ENCODE data around the gene RSRC1.
"Not testable (repeated sequence)": the region's sequence is repeated elsewhere in the genome, so short reads cannot be mapped to it uniquely, and the experiment has no call there.

The RSRC1 gene

DNA sequence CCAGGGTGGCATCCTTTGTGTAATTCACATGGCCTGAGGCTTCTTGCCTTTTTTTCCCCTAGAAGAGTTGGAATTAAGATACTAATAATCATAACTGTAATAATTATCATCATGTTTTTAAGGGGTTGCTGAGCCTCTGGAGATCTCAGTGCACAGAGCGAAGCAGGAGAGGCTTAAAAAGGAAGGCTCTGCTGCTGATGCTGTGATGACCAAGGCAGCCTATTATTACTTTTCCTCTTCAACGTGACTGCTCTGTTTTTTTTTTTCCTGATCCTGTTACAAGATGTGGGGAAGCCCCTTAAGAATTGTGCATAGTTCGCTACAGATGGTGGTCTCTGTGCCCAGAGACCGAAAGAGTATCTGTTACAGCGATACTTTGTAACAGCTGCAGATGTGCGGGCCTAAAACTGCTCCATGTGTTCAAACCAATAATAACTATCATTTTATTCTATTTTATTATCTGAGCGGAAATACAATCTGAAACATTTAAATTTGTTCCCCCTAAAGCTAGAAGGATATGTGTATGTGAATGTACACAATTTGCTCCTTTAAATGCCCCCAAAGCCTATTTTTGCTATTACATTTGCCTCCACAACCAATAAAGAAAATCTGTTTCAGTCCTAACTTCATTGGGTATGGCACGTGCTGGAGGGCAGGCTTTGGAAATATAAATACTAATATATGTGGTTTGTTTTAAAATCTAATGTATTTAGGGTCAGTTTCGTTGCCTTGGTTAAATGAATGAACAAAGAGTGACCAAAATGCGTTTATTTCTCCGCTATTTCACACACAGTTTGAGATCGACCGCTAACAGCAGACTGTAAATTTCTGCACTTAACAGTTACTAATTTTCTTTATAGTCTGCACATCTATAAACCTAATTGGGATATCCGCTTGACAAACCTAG is 8.3 kb upstream of the RSRC1 start:
- DNase-seq (ENCODE audit: low read depth): no peak

DNA sequence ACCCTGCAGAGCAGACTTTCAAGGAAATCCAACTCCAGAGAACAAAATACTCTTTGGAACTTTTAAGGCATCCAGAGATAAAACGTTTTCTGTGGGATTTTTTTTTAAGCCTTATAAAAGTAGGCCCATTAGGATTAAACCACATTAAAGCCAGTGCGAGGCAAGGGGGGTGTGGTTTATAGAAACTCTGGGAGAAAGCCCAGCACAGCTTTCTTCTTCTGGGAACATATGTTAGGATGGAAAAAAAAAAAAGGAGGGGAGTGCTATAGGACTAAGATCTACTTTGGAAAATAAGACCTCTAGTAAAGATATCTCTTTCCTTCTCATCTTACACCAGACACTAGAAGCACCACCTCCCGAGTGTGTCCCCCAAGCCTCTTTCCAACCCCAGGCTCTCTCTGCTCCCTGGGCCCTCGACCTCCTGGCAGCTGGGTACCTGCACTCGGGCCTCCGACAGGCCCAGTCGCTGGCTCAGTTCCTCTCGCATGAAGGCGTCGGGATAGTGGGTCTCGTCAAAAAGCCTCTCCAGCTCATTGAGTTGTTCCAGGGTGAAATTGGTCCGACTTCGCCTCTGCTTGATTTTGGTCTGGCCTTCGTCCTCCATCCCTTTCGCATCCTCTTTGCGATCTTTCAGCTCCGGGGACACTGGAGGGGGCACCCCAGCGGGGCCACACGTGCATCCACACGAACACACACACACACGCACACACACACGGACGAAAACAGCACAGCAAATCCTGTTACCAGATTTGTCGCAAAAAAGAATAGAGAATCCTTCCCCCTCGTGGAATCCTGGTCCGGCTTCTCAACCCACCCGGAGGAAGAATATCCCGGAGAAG is 7.4 kb upstream of the RSRC1 start:
- DNase-seq (ENCODE audit: low read depth): no peak

DNA sequence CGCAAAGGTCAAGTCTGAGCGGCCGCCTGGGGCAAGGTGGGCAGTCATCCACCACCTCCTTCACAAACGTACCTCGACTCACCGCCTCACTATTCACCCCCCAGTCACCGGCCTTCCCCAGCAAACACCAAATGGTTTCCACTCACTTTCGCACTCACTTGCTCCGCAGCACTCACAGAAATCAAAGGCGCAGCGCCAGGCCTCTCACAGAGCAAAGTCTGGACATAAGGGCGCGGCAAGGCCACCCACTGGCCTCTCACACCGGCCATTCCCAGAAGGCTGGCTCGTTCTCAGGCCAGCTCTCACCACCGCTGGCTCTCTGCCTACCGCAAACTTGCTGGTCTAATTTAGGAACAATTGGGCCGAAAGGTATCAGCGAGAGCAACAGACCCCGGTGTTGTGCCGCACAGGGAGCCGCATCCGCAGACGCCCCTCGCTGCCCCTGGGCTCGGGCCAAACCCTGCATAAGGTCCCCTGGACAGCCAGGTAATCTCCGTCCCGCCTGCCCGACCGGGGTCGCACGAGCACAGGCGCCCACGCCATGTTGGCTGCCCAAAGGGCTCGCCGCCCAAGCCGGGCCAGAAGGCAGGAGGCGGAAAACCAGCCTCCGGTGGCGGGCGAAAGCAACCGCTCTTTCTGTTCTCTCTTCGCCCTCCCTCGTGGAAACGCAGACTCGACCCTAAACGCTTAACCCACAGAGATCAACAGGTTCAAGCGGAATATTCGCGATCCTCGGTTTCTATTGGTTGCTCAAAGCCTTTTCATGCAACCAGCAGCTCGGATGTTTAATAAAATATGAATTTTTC is 6.6 kb upstream of the RSRC1 start:
- DNase-seq (ENCODE audit: low read depth): no peak

DNA sequence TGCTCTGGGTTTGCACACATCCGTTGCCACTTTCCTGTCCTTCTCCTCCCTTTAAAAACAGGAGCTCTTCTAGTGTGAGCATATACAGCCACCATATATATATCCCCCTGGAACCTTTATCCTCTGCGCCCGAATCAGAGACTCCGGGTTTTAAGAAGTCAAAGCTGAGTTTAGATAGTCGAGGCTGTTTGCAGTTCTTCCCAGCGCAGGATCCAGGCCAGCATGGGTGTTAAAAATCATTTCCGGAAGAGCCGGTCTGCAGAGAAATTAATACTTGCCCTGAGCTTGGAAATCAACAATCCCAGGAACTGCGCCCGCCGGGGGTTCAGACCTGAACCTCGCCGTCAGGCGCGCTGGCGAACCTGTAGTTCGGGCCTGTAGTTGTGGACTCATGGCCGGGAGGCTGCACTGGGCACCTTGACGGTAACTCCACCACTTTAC is 6.0 kb upstream of the RSRC1 start:
- no peak for DNase-seq (ENCODE audit: low read depth)

DNA sequence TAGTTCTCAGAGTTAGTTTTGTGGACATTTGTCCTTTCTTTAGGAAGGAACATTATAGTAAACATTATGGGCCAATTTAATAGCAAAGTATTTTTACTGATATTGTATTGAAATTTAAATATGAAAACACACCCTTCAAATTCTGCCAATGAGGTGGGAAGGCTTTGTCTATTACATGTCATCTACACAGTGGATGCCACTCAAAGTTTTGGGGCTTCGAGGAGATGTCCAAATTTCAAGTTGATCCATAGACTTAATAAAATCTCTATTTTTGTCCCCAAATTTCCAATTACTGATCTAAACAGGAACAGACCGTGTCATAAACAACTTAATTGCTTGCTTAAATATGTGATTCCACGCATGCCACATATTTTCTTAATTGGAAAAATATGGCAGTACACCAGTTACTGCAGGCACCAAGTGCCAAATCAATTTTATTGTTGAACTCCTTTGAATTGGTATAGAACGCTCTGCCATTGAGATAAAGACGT is 5.4 kb upstream of the RSRC1 start:
- DNase-seq (ENCODE audit: low read depth): no peak

DNA sequence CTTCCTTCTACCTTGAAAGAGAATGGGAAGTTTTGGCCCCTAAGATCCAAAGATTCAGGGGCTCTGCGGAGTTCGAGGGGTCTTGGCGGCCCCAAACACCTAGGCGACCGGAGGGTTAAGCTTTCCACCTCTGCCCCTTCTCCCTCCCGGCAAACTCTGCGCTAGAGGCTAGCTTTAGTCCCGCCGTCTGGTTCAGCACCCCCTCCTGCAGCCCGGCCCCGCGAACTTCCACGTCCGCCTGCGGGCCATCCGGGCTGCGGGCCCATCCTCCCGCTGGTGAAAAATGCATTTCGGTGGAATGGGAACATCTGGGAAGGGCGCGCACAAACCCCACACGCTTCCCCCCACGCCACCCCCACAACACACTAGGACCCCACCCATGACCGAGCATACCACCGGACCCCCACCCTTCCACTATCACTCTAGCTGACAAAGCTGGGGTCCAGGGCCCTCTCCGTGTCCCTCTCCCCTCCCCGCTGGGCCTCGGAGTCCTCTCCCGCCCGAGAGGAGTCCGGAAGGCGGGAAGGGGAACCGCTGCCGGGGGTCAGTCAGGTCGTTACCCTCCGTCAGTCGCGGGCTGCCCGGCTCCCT is 4.7 kb upstream of the RSRC1 start:
- DNase-seq (ENCODE audit: low read depth): no peak

DNA sequence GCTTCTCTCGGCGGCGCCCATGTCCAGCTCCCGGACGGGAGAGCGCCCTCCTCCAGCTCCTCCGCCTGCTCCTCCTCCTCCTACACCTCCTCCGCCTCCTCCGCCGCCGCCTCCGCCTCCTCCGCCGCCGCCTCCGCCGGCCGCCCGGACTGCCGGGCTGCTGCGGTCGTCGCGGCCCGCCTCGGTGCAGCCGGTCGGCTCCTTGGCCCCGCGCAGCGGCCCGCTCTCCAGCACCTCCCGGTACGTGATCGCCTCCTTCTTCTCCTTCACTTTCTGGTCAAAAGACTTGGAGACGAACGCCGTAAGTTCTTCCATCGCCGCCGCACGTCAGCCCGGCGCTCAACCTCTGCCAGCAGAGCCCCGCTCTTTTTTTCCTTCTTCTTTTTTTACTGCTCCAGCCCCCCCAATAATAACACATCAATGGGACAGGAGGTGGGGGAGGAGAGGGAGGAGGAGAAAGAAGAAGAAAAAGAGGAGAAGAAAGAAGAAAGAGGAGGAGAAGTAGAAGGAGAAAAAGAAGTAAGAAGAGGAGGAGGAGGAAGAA is 4.1 kb upstream of the RSRC1 start:
- DNase-seq (ENCODE audit: low read depth): no peak

DNA sequence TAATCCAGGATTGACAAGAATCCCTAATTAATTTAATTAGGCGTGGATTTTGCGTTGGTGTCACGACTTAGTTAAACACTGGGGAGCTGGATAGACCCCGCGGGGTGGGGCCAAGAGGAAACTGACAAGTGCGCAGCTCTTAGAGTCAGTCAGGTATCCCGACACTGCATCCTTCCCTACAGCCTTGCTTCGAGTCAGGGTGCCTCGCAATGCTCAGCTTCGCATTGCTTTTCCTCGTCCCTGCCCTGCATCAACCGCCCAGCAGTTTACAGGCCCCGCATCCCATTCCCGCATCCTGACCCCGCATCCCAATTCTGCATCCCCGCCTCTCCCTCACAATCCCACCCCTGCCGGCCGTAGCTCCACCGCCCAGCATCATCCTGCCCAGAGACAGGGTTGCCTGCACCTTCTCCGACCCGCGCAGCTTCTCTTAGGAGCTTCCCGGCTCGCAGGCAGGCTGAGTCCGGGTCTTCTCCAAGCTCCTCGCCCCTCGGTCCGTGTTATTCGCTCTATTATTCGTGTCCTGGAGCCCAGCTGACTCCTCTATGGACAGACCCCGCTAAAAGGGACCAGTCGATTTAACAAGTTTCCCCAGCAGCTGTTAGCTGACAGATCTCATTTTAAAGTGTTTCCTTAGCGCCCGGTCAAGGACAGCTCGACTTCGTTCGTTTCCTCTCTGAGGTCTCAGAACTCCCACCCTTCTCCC is 3.0 kb upstream of the RSRC1 start:
- no peak for DNase-seq (ENCODE audit: low read depth)

DNA sequence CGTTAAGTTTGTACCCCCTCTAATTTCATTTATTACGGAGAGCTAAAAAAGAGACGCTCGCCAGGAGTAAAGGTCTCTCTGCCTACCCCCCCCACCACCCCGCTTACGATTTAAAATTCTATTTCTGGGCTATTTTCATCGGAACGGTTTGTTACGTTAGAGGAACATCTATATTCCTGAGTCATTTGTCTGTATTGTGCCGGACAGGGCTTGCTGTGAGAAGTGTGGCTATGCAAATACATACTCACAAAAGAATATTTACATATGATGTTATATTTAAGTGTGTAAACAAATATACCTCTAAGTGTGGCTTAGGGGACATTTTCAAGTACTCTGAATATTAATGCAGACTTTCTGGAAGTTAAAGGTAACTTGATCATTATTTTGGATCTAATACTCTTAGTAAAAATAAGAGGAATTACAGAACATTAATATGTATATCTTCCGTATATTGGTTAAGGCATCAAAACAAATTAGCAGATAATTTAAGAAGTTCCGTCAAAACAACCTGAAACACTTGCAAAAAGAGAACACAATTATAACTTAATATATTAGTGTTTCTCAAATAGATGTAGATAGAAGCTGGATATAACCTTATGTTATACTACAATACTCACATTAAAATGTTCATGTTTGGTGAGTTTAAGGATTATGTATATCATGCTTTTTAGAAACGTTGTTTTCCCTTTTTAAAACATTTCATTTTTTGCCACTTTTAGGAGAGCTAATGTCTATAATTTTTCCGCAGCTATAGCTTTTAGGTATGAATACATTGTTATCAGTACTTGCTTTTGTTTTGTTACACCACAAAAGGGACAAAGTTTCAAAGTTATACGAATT is 2.1 kb upstream of the RSRC1 start:
- DNase-seq (ENCODE audit: low read depth): no peak

DNA sequence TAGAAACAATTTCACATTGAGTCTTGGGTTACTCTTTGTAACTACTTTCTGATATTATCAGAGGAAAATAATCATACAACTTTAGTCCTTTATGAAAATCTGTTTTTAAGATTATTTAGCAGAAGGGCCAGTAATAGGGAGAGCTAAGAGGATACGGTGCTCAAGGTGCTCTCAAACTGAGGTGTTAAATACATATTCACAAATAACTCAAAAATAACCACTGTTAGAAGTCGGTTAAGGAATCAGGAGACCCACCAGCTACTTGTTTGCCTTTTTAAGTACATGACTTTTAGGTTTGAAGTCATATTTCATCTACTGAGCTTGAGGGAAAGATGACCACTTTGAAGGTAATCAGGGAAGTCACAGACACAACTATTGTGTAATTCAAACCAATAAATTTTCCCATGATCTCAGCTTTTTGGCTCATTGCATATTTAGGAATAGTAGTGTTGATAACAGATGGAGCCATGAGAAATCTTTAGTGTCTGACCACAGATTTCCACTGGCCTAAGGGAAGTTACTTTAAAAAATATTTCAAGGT is 1.4 kb upstream of the RSRC1 start:
- DNase-seq (ENCODE audit: low read depth): no peak

DNA sequence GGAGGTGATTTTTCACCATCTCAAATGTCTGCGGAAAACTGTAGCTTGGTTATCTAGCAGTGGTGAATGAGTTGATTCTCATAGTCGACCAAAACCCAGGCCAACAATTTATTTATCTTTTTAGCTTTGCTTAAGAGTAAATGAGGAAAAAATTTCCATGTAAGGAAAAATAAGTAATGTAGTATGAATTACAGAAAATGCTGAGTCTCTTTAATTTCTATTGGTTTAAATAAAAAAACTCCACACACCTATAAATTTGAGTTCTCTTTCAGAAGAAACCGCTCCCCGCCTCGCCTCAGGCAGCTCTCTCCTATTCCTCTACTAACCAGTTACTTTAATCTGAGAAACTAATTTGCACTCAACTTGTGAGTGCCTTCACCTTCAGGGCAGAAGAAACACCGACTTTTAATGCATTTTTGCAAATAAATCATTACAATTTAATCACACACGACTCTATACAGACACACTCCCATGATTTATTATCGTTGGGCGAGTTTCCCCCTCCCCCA is 540 bp upstream of the RSRC1 start:
- DNase-seq (ENCODE audit: low read depth): no peak

DNA sequence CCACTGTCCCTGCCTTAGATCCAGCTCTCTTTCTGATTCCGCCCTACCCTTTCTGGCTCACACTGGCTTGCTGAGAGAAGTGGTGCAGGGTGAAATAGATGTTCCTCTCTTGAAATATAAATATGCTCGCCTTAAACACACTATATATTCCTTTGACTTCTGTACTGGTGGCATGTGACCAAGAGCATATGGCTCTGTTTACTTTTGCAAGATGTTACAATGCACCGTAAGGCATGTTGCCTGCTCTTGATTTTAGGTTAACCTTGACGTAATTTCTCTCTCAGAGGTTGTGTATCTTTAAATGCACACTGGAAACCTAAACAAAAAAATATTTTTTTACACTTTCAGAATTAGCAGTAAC is 749 bp downstream of the RSRC1 start:
- DNase-seq (ENCODE audit: low read depth): no peak

DNA sequence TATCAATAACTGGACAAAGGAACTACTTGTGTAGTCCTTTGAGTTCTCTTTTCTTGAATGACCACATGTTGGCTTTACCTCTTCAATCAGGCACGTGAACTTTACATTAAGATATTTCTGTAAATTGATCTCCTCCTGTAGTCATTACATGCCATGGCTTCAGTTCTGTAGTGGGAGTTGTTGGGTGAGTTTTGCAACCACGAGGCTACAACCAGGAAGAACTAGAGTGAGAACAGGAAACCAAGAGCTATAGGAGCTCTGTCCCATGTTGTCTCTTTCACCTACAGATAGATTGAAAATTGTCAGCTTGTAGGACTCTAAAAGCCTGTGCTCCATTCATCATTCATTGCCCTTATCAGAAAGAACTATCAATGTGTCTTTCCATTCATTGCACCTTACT is 2.0 kb downstream of the RSRC1 start:
- DNase-seq (ENCODE audit: low read depth): no peak

DNA sequence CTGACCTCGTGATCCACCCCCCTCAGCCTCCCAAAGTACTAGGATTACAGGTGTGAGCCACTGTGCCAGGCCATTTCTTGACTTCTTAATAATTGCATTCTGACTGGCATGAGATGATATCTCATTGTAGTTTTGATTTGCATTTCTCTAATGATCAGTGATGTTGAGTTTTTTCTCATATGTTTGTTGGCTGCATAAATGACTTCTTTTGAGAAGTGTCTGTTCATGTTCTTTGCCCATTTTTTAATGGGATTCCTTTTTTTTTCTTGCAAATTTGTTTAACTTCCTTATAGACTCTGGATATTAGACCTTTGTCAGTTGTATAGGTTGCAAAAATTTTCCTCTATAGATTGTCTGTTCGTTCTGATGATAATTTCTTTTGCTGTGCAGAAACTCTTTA is 3.7 kb downstream of the RSRC1 start:
- DNase-seq (ENCODE audit: low read depth): not testable (repeated sequence)

DNA sequence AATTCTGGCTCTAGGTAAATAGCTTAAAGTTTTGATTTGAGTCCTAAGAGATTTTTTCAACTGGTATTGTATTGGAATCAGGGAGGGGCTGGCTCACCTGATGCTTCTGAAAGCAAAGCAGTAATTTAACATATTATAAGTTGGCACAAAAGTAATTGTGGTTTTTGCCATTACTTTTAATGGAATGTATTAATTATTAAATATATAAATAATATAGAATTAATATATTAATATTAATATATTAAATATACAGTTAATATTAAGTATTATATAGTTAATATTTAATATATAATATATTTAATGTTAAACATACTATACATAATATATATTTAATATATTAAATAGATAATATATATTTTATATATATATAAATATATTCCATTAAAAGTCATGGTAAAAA is 10.4 kb downstream of the RSRC1 start:
- DNase-seq (ENCODE audit: low read depth): no peak

DNA sequence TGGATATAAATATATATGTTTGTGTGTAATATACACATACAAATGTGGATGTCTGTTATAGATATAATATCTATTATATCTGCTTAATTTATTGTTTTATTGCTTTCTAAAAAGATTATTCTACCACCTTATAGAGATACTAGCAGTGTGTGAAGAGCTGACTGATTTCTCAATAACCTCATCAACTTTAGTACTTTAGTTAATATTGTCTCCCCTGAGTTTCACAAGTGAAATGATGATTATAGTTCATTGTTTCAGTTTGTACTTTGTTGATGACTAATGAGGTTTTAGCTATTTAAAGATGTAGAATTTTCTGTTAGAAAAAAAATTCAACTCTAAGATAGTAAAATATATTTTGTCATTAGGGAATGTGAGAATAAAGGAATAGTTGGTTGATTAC is 11.4 kb downstream of the RSRC1 start:
- DNase-seq (ENCODE audit: low read depth): no peak

DNA sequence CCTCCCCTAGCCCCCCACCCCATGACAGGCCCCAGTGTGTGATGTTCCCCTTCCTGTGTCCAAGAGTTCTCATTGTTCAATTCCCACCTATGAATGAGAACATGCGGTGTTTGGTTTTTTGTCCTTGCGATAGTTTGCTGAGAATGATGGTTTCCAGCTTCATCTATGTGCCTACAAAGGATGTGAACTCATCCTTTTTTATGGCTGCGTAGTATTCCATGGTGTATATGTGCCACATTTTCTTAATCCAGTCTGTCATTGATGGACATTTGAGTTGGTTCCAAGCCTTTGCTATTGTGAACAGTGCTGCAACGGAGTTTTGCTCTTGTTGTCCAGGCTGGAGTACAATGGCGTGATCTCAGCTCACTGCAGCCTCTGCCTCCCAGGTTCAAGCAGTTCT is 12.8 kb downstream of the RSRC1 start:
- DNase-seq (ENCODE audit: low read depth): not testable (repeated sequence)

DNA sequence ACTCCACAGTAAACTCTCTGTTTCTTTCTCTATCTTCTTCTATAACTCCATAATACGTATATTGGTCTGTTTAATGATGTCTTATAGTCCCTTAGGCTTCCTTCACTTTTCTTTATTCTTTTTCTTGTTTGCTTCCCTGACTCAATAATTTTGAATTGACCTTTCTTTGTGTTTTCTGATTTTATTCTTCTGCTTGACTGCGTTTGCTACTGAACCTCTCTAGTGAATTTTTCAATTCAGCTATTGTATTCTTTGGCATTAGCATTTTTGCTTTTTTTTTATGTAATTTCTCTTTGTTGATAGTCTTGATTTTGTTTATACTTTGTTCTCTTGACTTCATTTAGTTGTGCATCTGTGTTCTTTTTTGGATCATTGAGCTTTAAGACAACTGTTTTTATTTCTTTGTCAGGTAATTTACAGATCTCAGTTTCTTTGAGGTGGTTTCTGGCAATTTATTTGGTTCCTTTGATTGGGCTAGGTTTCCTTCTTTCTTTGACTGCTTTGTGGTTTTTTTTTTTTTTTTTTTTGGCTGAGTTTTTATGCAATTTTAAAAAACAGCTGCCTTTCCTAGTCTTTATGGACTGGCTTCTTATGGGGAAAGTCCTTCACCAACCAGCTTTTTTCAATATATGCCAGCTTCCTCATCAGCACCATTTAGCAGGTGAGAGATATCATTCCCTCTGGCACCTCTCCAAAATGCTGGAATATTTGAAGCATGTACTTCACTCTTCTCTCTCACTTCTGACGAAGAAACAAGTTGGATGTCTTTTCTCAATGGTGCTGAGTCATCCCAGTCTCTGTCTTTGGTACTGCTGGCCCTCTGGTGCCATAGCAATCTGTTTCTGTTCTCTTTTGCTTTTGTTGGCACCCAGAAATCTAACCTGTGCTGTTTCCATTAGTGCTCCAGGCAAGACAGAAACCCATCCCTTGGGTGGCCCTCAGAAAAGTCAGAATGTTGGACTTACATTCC is 17.6 kb downstream of the RSRC1 start:
- no peak for DNase-seq (ENCODE audit: low read depth)

Data from stimulated activated CD8-positive, alpha-beta memory T cell treated with anti-CD3 and anti-CD28 coated beads, Interleukin-15, amount 100 ng/mL, for 1 hour (primary cell).